Type B pancreatic cell (in vitro differentiated cells): Measurements from ENCODE around the gene KRTAP10-7. TPM values are rescaled to one million over a fixed set of nuclear protein-coding genes. Genes with fewer than 3 reads are reported as not detected.
A peak's percentile ranks its signal among the peaks of the same experiment; 100 is the strongest.

Experiments
- DNase-seq: peaks from one replicate; pipeline ENCODE4 v3.0.0; 2021; ENCODE audit warnings: mixed read lengths; ENCODE audit not compliant: unreplicated experiment; ENCODE audit errors: extremely low spot score
- H3K27ac Mint-ChIP-seq: 2 replicates; pipeline ENCODE4 v1.8.0; 2021; ENCODE audit warnings: mild to moderate bottlenecking, mixed read lengths
- H3K27me3 Mint-ChIP-seq: 2 replicates; pipeline ENCODE4 v1.8.0; 2021; ENCODE audit warnings: mixed read lengths
- H3K36me3 Mint-ChIP-seq: 2 replicates; pipeline ENCODE4 v1.8.0; 2021; ENCODE audit warnings: mixed read lengths
- H3K4me1 Mint-ChIP-seq: one replicate; pipeline ENCODE4 v1.8.0; 2021; ENCODE audit warnings: mixed read lengths; ENCODE audit not compliant: unreplicated experiment
- H3K4me3 Mint-ChIP-seq: 2 replicates; pipeline ENCODE4 v1.8.0; 2021; ENCODE audit warnings: mild to moderate bottlenecking, mixed read lengths
- H3K9me3 Mint-ChIP-seq: 2 replicates; pipeline ENCODE4 v1.8.0; 2021; ENCODE audit warnings: mixed read lengths
- CTCF ChIP-seq: fragments of 200-600 bp; sonication (generic); conservative IDR thresholded peaks from 2 replicates; pipeline ENCODE4 v1.5.0; 2021; ENCODE audit warnings: antibody characterized with exemption, mild to moderate bottlenecking
- total RNA-seq: library from RNA; stranded (reverse); gene quantifications from 2 replicates; pipeline ENCODE4 v1.2.1, GENCODE V29; 2021; ENCODE audit warnings: low replicate concordance

KRTAP10-7 gene
- total RNA-seq, 1 donor from 2014 or later = not detected

- H3K4me1 Mint-ChIP-seq = no peaks in the 10 kb centered on the region
- H3K27ac Mint-ChIP-seq = no peak within 1 kb of the TSS
- TF ChIP-seq CTCF = no peak
- no peaks in the 10 kb centered on the region for H3K36me3 Mint-ChIP-seq
- H3K4me3 Mint-ChIP-seq = no peak within 1 kb of the TSS
- peaks cover 13% of the 10 kb centered on the region for H3K9me3 Mint-ChIP-seq
- no peak for DNase-seq
- H3K27me3 Mint-ChIP-seq = peaks cover 4% of the 10 kb centered on the region
Measured at GRCh38 chr21:44612029-44612486, 11.7 kb downstream of the KRTAP10-7 start, which contains the start of gene KRTAP10-8. KRTAP10-8 (plus strand) TSS chr21:44612079; CDS start chr21:44612101, 22 bp downstream.

GRCh38 chr21:44612669-44613229 lies 12.4 kb downstream of the KRTAP10-7 start:
- Mint-ChIP-seq H3K36me3 (no peaks in the 10 kb centered on the region), H3K27me3 (peaks cover 4% of the 10 kb centered on the region), H3K9me3 (peaks cover 13% of the 10 kb centered on the region), H3K4me3 (no peak overlapping the region), H3K4me1 (no peaks in the 10 kb centered on the region), H3K27ac (no peak overlapping the region)
- DNase-seq = no peak
- TF ChIP-seq CTCF = no peak

- no peak overlapping the region for H3K4me3 Mint-ChIP-seq
Measured at GRCh38 chr21:44613386-44614155, 13.2 kb downstream of the KRTAP10-7 start.

GRCh38 chr21:44614161-44614631 lies 13.8 kb downstream of the KRTAP10-7 start:
- H3K4me3 Mint-ChIP-seq = no peak overlapping the region
- peaks cover 8% of the 10 kb centered on the region for H3K9me3 Mint-ChIP-seq
- H3K4me1 Mint-ChIP-seq = no peaks in the 10 kb centered on the region
- DNase-seq = peak; percentile 59
- H3K27ac Mint-ChIP-seq = no peak overlapping the region
- peaks cover 6% of the 10 kb centered on the region for H3K27me3 Mint-ChIP-seq
- no peaks in the 10 kb centered on the region for H3K36me3 Mint-ChIP-seq
- no peak for TF ChIP-seq CTCF

More at GRCh38 chr21:44613386-44614155, 13.2 kb downstream of the KRTAP10-7 start:
- Mint-ChIP-seq H3K9me3 (peaks cover 13% of the 10 kb centered on the region), H3K36me3 (no peaks in the 10 kb centered on the region), H3K27me3 (peaks cover 6% of the 10 kb centered on the region), H3K4me1 (no peaks in the 10 kb centered on the region), H3K27ac (no peak overlapping the region)
- DNase-seq = no peak
- TF ChIP-seq CTCF = no peak

GRCh38 chr21:44614961-44615391 lies 14.6 kb downstream of the KRTAP10-7 start:
- Mint-ChIP-seq H3K4me3 (no peak overlapping the region), H3K36me3 (no peaks in the 10 kb centered on the region), H3K9me3 (no peaks in the 10 kb centered on the region), H3K4me1 (no peaks in the 10 kb centered on the region), H3K27ac (no peak overlapping the region), H3K27me3 (peaks cover 6% of the 10 kb centered on the region)
- DNase-seq = no peak
- TF ChIP-seq CTCF = no peak
